ENCODE data around the gene ROR1.

GRCh38 chr1:63787875-63788274, 14.1 kb downstream of the ROR1 start:
- TF ChIP-seq POLR2A (IDR thresholded peaks at IDR 0.05) (no peak), EP300 (IDR thresholded peaks at IDR 0.05) (no peak)
